Measurements from ENCODE around the gene DENND1C. TPM values are rescaled to one million over a fixed set of nuclear protein-coding genes. Genes with fewer than 3 reads are reported as not detected.

Gene DENND1C
- total RNA-seq, 1 donor from 2014 or later, result not detected

DNA sequence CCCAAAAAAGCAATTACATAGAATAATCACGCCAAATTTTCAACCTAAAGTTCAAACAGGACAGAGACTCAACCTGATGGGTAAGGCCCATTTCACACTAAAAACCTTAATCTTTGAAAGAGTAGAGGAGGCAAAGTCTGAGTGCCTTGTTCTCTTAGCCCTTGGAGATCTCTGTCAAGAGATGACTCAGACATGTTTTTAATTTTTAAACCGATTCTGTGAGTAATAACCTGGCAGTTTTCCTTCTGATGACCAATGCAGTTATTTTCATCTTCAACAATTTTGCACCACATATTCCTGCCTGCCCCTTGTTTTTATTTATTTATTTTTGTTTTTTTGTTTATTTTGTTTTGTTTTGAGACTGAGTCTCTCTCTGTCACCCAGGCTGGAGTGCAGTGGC is 37.7 kb upstream of the DENND1C start:
- H3K4me1 ChIP-seq, result no peaks in the 10 kb centered on the region
- no peak for DNase-seq (ENCODE audit: low spot score)
- no peaks in the 10 kb centered on the region for H3K36me3 Mint-ChIP-seq
- TF ChIP-seq, protein P1, sequence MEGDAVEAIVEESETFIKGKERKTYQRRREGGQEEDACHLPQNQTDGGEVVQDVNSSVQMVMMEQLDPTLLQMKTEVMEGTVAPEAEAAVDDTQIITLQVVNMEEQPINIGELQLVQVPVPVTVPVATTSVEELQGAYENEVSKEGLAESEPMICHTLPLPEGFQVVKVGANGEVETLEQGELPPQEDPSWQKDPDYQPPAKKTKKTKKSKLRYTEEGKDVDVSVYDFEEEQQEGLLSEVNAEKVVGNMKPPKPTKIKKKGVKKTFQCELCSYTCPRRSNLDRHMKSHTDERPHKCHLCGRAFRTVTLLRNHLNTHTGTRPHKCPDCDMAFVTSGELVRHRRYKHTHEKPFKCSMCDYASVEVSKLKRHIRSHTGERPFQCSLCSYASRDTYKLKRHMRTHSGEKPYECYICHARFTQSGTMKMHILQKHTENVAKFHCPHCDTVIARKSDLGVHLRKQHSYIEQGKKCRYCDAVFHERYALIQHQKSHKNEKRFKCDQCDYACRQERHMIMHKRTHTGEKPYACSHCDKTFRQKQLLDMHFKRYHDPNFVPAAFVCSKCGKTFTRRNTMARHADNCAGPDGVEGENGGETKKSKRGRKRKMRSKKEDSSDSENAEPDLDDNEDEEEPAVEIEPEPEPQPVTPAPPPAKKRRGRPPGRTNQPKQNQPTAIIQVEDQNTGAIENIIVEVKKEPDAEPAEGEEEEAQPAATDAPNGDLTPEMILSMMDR (IDR thresholded peaks at IDR 0.05), result no peak
- TF ChIP-seq EZH2phosphoT487 (IDR thresholded peaks at IDR 0.05) (no peak), EZH2 (IDR thresholded peaks at IDR 0.05) (no peak)
- peaks cover 21% of the 10 kb centered on the region for H3K4me1 Mint-ChIP-seq
- no peak overlapping the region for H2AFZ ChIP-seq (replicated peaks)
- no peak overlapping the region for H3K4me3 Mint-ChIP-seq
- no peaks in the 10 kb centered on the region for H3K9me3 Mint-ChIP-seq
- H4K20me1 ChIP-seq (ENCODE audit: low read depth), result no peaks in the 10 kb centered on the region
- no peaks in the 10 kb centered on the region for H3F3A ChIP-seq (ENCODE audit: low read depth)
- no peaks in the 10 kb centered on the region for H3K27me3 ChIP-seq
- H3K4me3 ChIP-seq, result no peak overlapping the region
- H3K79me2 ChIP-seq (ENCODE audit: low read depth), result no peaks in the 10 kb centered on the region
- H3K27ac Mint-ChIP-seq, result no peak overlapping the region
- no peak overlapping the region for H3K4me2 ChIP-seq
- no peak overlapping the region for H3K9ac ChIP-seq
- no peaks in the 10 kb centered on the region for H3K36me3 ChIP-seq
- H3K27ac ChIP-seq, result no peak overlapping the region
- peaks cover 19% of the 10 kb centered on the region for H3K27me3 Mint-ChIP-seq (ENCODE audit: insufficient read depth, low read depth)
- no peaks in the 10 kb centered on the region for H3K9me3 ChIP-seq (ENCODE audit: low read depth)

DNA sequence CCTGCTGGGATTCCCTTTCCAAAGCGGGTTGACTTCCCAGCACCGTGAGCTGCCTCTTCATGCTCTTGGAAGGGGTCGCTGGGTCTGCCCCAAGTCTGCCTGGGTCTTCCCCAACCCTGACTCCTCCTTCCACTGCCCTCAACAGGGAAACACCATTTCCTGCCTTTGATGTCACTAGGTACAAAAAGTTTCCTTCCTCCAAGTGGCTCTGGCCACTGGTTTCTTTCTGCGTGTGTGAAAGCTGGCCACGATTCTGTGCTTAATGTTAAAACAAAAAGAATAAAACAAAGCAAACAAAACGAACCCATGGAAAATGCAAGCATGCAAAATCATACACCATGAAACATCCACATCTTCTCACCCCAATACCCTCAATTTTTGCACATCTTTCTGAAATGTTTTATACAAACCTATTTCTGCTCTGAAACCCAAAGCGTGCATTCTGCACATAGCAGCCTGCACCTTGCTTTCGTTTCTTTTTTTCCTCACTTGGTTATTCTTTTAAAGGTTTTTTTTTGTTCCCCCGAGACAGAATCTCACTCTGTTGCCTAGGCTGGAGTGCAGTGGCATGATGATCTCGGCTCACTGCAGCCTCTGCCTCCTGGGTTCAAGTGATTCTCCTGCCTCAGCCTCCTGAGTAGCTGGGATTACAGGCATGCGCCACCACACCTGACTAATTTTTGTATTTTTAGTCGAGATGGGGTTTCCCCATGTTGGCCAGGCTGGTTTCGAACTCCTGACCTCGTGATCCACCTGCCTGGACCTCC is 36.7 kb upstream of the DENND1C start:
- peaks cover 27% of the 10 kb centered on the region for H3K4me1 Mint-ChIP-seq
- DNase-seq (ENCODE audit: low spot score), result no peak
- Histone ChIP-seq H3K4me2 (no peak overlapping the region), H3K79me2 (ENCODE audit: low read depth) (no peaks in the 10 kb centered on the region), H3K27ac (no peak overlapping the region), H3F3A (ENCODE audit: low read depth) (no peaks in the 10 kb centered on the region), H2AFZ (replicated peaks) (no peak overlapping the region), H3K36me3 (no peaks in the 10 kb centered on the region), H3K9me3 (ENCODE audit: low read depth) (no peaks in the 10 kb centered on the region), H3K27me3 (no peaks in the 10 kb centered on the region), H3K9ac (no peak overlapping the region), H3K4me1 (no peaks in the 10 kb centered on the region), H3K4me3 (no peak overlapping the region), H4K20me1 (ENCODE audit: low read depth) (no peaks in the 10 kb centered on the region)
- H3K4me3 Mint-ChIP-seq, result no peak overlapping the region
- no peaks in the 10 kb centered on the region for H3K36me3 Mint-ChIP-seq
- peaks cover 19% of the 10 kb centered on the region for H3K27me3 Mint-ChIP-seq (ENCODE audit: insufficient read depth, low read depth)
- no peaks in the 10 kb centered on the region for H3K9me3 Mint-ChIP-seq
- TF ChIP-seq EZH2phosphoT487 (IDR thresholded peaks at IDR 0.05) (no peak), EZH2 (IDR thresholded peaks at IDR 0.05) (no peak)
- TF ChIP-seq, protein P1 (IDR thresholded peaks at IDR 0.05), result no peak
- H3K27ac Mint-ChIP-seq, result no peak overlapping the region

DNA sequence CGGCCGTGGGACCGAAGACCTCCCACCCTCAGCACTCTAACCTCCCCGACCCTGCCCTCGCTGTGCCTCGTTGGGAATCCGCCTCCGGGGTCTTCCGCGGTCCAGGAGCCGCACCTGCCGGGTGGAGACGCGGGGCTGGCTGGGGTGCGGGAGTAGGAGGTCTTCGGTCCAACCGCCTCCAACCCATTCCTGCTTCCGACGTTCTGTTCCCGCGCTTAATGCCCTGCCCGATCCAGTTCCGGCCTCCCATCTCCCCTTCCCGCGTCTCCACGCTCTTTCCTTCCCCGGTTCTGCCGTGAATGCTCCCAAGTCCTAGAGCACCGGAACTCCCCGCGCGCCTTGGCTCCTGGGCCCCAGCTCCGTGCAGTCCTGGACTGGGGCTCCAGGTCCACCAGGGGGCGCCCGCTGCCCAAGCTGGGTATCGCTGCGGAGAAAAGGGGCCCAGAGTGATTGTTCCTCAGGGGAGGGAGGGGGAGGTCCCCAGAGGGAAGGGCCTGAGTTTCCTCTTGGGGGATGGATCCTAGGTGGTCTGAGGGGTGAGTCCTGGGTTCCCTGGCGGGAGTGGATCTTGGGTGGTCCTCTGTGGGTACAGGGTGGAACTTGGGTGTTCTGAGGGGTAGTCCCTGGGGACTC is 35.2 kb upstream of the DENND1C start:
- peak overlapping the region; percentile 79 for H3K4me2 ChIP-seq
- H3K27ac ChIP-seq, result no peak overlapping the region
- H3K36me3 ChIP-seq, result no peaks in the 10 kb centered on the region
- Mint-ChIP-seq H3K27me3 (ENCODE audit: insufficient read depth, low read depth) (peaks cover 19% of the 10 kb centered on the region), H3K9me3 (no peaks in the 10 kb centered on the region), H3K36me3 (no peaks in the 10 kb centered on the region), H3K4me1 (peaks cover 27% of the 10 kb centered on the region), H3K27ac (no peak overlapping the region), H3K4me3 (peak overlapping the region; percentile 87)
- H3K4me3 ChIP-seq, result peak overlapping the region; percentile 48
- H2AFZ ChIP-seq (replicated peaks), result peak overlapping the region; percentile 63
- no peaks in the 10 kb centered on the region for H3K27me3 ChIP-seq
- no peak overlapping the region for H3K9ac ChIP-seq
- H3K9me3 ChIP-seq (ENCODE audit: low read depth), result no peaks in the 10 kb centered on the region
- H3K79me2 ChIP-seq (ENCODE audit: low read depth), result no peaks in the 10 kb centered on the region
- H3F3A ChIP-seq (ENCODE audit: low read depth), result no peaks in the 10 kb centered on the region
- no peaks in the 10 kb centered on the region for H3K4me1 ChIP-seq
- H4K20me1 ChIP-seq (ENCODE audit: low read depth), result no peaks in the 10 kb centered on the region
- peak; percentile 96 for DNase-seq (ENCODE audit: low spot score)
- TF ChIP-seq EZH2 (IDR thresholded peaks at IDR 0.05), result no peak
- TF ChIP-seq, protein P1 (IDR thresholded peaks at IDR 0.05), result peak; percentile 99

Measured in neural progenitor cell (in vitro differentiated cells).